K562 (cell line): ENCODE results near the gene CHCHD5. TPM values are rescaled to one million over a fixed set of nuclear protein-coding genes. Genes with fewer than 3 reads are reported as not detected.
A peak's percentile ranks its signal among the peaks of the same experiment; 100 is the strongest.

Experiments used
- ATAC-seq: fragments of 200-7000 bp; cut with Tn5 transposase; 3 replicates; pipeline ENCODE4 v1.9.1; 2020; ENCODE audit warnings: moderate library complexity
- BruUV-seq: library from RNA; stranded (reverse); fragments of 400-500 nt; replicated peaks from 2 replicates; lab custom pipeline; 2021; lab: Mats Ljungman, UMichigan
- CTCF ChIA-PET: fragments of 300-600 bp; formaldehyde crosslinking; extraction: SDS; loops from one replicate; lab custom pipeline; 2021; ENCODE audit warnings: low intra/inter-chr PET ratio; lab: Yijun Ruan, JAX
- POLR2A ChIA-PET: fragments of 300-600, 350-650 bp; sonication (Branson Sonifier 250); formaldehyde crosslinking; extraction: SDS; loops from one replicate; lab custom pipeline; 2021; ENCODE audit warnings: antibody characterized with exemption, inconsistent platforms; lab: Yijun Ruan, JAX
- DNase-seq, 4 experiments: peaks; one replicate each; pipeline versions ENCODE4 v3.0.0 to v3.0.0-alpha.2; 2011 to 2018; ENCODE audit warnings: low spot score in 3 of 4, mixed read lengths in 3 of 4; ENCODE audit errors: extremely low read depth in 1 of 4
- FAIRE-seq: peaks from 2 replicates; lab custom pipeline; 2011; peaks lifted over from hg19 to GRCh38; lab: Jason Lieb, UNC
- H2AFZ ChIP-seq: 2 replicates; pipeline ENCODE4 v1.6.0; 2011; ENCODE audit warnings: low read depth, low read length, control low read depth, inconsistent platforms
- H3K27ac ChIP-seq: fragments of 200-600 bp; 3 replicates; pipeline ENCODE4 v1.8.0; 2011; ENCODE audit warnings: low read depth, mild to moderate bottlenecking, control low read depth, inconsistent platforms, low read length, moderate library complexity, mixed read lengths; ENCODE audit errors: extremely low read depth
- H3K27me3 ChIP-seq, 2 experiments: fragments of 300-600 bp in 1 of 2; 2 replicates in 1 of 2; 3 replicates in 1 of 2; pipeline versions ENCODE4 v1.6.0 to v1.8.0; 2011; ENCODE audit warnings: inconsistent platforms in 2 of 2, low read length in 2 of 2, mild to moderate bottlenecking in 1 of 2, mixed read lengths in 1 of 2, moderate library complexity in 1 of 2; ENCODE audit not compliant: control insufficient read depth in 2 of 2, insufficient read depth in 2 of 2
- H3K36me3 ChIP-seq: fragments of 300-600 bp; 3 replicates; pipeline ENCODE4 v1.8.0; 2011; ENCODE audit warnings: mild to moderate bottlenecking, low read length, inconsistent platforms; ENCODE audit not compliant: control insufficient read depth, insufficient read depth
- H3K4me1 ChIP-seq, 2 experiments: fragments of 200-600 bp in 1 of 2; replicated peaks in 1 of 2; 2 replicates in 1 of 2; 3 replicates in 1 of 2; pipeline versions ENCODE4 v1.5.1 to v1.8.0; 2011; ENCODE audit warnings: inconsistent platforms in 2 of 2, low read length in 2 of 2, mild to moderate bottlenecking in 1 of 2, mixed read lengths in 1 of 2, moderate library complexity in 1 of 2; ENCODE audit not compliant: control insufficient read depth in 2 of 2, insufficient read depth in 2 of 2
- H3K4me2 ChIP-seq: 2 replicates; pipeline ENCODE4 v1.6.1; 2011; ENCODE audit warnings: low read length, control low read depth, inconsistent platforms, mixed read lengths; ENCODE audit not compliant: insufficient read depth
- H3K4me3 ChIP-seq: fragments of 200-600 bp; sonication (generic), shearing (Covaris generic); 2 replicates; pipeline ENCODE4 v1.5.1; 2016; ENCODE audit warnings: control low read depth, inconsistent platforms
- H3K79me2 ChIP-seq: fragments of 200-600 bp; 3 replicates; pipeline ENCODE4 v1.8.0; 2011; ENCODE audit warnings: low read length, inconsistent platforms; ENCODE audit not compliant: control insufficient read depth, insufficient read depth
- H3K9ac ChIP-seq, 2 experiments: 2 replicates each; pipeline versions ENCODE4 v1.6.0 to v1.6.1; 2011; ENCODE audit warnings: low read depth in 2 of 2, low read length in 2 of 2, control low read depth in 1 of 2, inconsistent platforms in 1 of 2, mild to moderate bottlenecking in 1 of 2, mixed read lengths in 1 of 2; ENCODE audit not compliant: insufficient read depth in 1 of 2
- H3K9me1 ChIP-seq: one replicate; pipeline ENCODE4 v1.6.0; 2011; ENCODE audit warnings: inconsistent platforms, mild to moderate bottlenecking, low read length, moderate library complexity; ENCODE audit not compliant: control insufficient read depth, insufficient read depth
- H3K9me3 ChIP-seq: replicated peaks from 2 replicates; pipeline ENCODE4 v1.5.1; 2011; ENCODE audit warnings: low read depth, low read length, inconsistent platforms; ENCODE audit not compliant: control insufficient read depth, insufficient read depth
- H4K20me1 ChIP-seq: replicated peaks from 2 replicates; pipeline ENCODE4 v1.6.1; 2011; ENCODE audit warnings: low read length, inconsistent platforms, mixed read lengths; ENCODE audit not compliant: control insufficient read depth, insufficient read depth
- BRD4 ChIP-seq: fragments of 200-600 bp; sonication (generic); IDR thresholded peaks from 2 replicates; pipeline ENCODE4 v1.6.1; 2017; ENCODE audit warnings: inconsistent platforms
- C11orf30 ChIP-seq: fragments of 450-650 bp; IDR thresholded peaks from 2 replicates; pipeline ENCODE4 v1.6.1; 2016; ENCODE audit warnings: low read depth, mild to moderate bottlenecking
- CEBPZ ChIP-seq: fragments of 150-350 bp; IDR thresholded peaks from 2 replicates; pipeline ENCODE4 v1.6.1; 2014; ENCODE audit warnings: low read depth, mild to moderate bottlenecking, low read length, borderline replicate concordance
- DIDO1 ChIP-seq: fragments of 450-650 bp; IDR thresholded peaks from 2 replicates; pipeline ENCODE4 v1.6.1; 2016; ENCODE audit warnings: low read depth, missing biosample characterization, missing genetic modification characterization
- IRF2 ChIP-seq: sonication (generic); formaldehyde crosslinking; IDR thresholded peaks from 2 replicates; pipeline ENCODE4 v1.8.1; 2022; ENCODE audit warnings: mild to moderate bottlenecking, missing genetic modification reagents
- KDM4B ChIP-seq, 2 experiments: fragments of 450-650 bp in 1 of 2; sonication (generic) in 1 of 2; IDR thresholded peaks; 2 replicates each; pipeline ENCODE4 v1.6.1; 2016 to 2017; ENCODE audit warnings: borderline replicate concordance in 2 of 2, antibody characterized with exemption in 1 of 2, low read depth in 1 of 2, mild to moderate bottlenecking in 1 of 2
- MTA2 ChIP-seq: fragments of 450-650 bp; IDR thresholded peaks from 2 replicates; pipeline ENCODE4 v1.6.1; 2016; ENCODE audit warnings: low read depth
- PTRF ChIP-seq: fragments of 450-650 bp; IDR thresholded peaks from 2 replicates; pipeline ENCODE4 v1.6.1; 2016; ENCODE audit warnings: mild to moderate bottlenecking, missing genetic modification characterization, missing compliant biosample characterization
- RBFOX2 ChIP-seq: fragments of 200-400 bp; formaldehyde crosslinking; IDR thresholded peaks from 2 replicates; pipeline ENCODE4 v1.6.1; 2017; ENCODE audit warnings: low read depth, mild to moderate bottlenecking, low read length, moderate library complexity
- RCOR1 ChIP-seq, 2 experiments: IDR thresholded peaks; 2 replicates each; pipeline ENCODE4 v1.6.1; 2012; ENCODE audit warnings: low read depth in 2 of 2, low read length in 2 of 2, borderline replicate concordance in 1 of 2, improper control_type of control experiment in 1 of 2
- TCF15 ChIP-seq: fragments of 250-450 bp; sonication (Bioruptor Pico); IDR thresholded peaks from 2 replicates; pipeline ENCODE4 v1.8.0; 2022; ENCODE audit warnings: moderate library complexity, mild to moderate bottlenecking, inconsistent platforms
- ZNF76 ChIP-seq: fragments of 250-450 bp; sonication (Bioruptor Pico); IDR thresholded peaks from 2 replicates; pipeline ENCODE4 v1.4.0; 2020; ENCODE audit warnings: mild to moderate bottlenecking, moderate library complexity, borderline replicate concordance
- WGBS: fragments of 100-300 bp; shearing (Covaris generic); methylation state at CpG from one replicate; pipeline ENCODE4 v1.1.6; 2016; ENCODE audit warnings: low coverage, mixed read lengths; ENCODE audit not compliant: insufficient coverage; ENCODE audit errors: missing lambda C conversion rate; 5-methylcytosine and 5-hydroxymethylcytosine counted together
- in situ Hi-C: fragments of 300-500 bp; cut with MboI; formaldehyde crosslinking; loops from 4 replicates; pipeline ENCODE4 v1.15.0; 2018; ENCODE audit warnings: inconsistent platforms, mixed read lengths
- intact Hi-C: fragments of 100-400 bp; cut with micrococcal nuclease; formaldehyde crosslinking; loops from 2 replicates; pipeline ENCODE4 v1.14.2; 2022
- polyA plus RNA-seq, 8 experiments: library from polyadenylated mRNA; depleted of rRNA in 4 of 8; stranded (reverse) in 5 of 8; unstranded in 3 of 8; fragments of >200 nt; fragmentation: Nextera tagmentation in 2 of 8; fragmentation: Illumina TruSeq in 1 of 8; extraction: Ambion mirVana in 2 of 8; extraction: Trizol in 1 of 8; gene quantifications; 2 replicates each; pipeline versions ENCODE4 v1.2.1 to v1.2.3, GENCODE V29; 2011 to 2014; ENCODE audit warnings: inconsistent platforms in 1 of 8, missing spikeins in 1 of 8
- total RNA-seq, 7 experiments: library from RNA; depleted of rRNA in 6 of 7; stranded (reverse); fragments of >200 nt in 6 of 7; fragmentation: Illumina TruSeq in 2 of 7; extraction: Trizol in 2 of 7; gene quantifications; 2 replicates each; pipeline versions ENCODE4 v1.2.1 to v1.2.3, GENCODE V29; 2011 to 2021; ENCODE audit warnings: low replicate concordance in 1 of 7
- TF ChIP-seq, protein P1 (sequence below): fragments of 150-350 bp; conservative IDR thresholded peaks from 2 replicates; pipeline ENCODE4 v1.6.1; 2014; ENCODE audit warnings: low read length

CHCHD5 gene
- total and polyA plus RNA-seq, 9 of the 15 experiments (the other 6 are each of a cell fraction or from before 2014, with no cell fraction given) = 7.4 to 79.3 (median 33.4) TPM

- BruUV-seq = no TSS peak
- POLR2A ChIA-PET = interaction anchor here (0.6 to 1.3 kb wide), 3 partner anchors 21 to 102 kb away, joined by 3 to 4 read pairs (median 3); no protein-coding TSS in a partner anchor
- no peak overlapping the region for H3K4me2 ChIP-seq
Measured at GRCh38 chr2:112625474-112626114, 41.2 kb downstream of the CHCHD5 start.

More at GRCh38 chr2:112625474-112626114, 41.2 kb downstream of the CHCHD5 start:
- in situ Hi-C loops = loop anchor here (5.0 kb wide), 1 partner anchor 102 kb away; no protein-coding TSS in a partner anchor
- Histone ChIP-seq H3K36me3 (no peaks in the 10 kb centered on the region), H3K9me1 (no peaks in the 10 kb centered on the region), H3K27ac (no peak overlapping the region), H3K79me2 (no peaks in the 10 kb centered on the region), H3K27me3 (no peaks in the 10 kb centered on the region), H3K4me1 (peaks cover 11 to 42% of the 10 kb centered on the region in 2 experiments), H3K9me3 (no peaks in the 10 kb centered on the region), H2AFZ (peak overlapping the region; percentile 73), H3K9ac (no peak overlapping the region), H4K20me1 (no peaks in the 10 kb centered on the region), H3K4me3 (no peak overlapping the region)
- intact Hi-C loops = loop anchor here (1.0 to 2.0 kb wide), 3 partner anchors 19 to 101 kb away; partner anchors contain the start of gene SLC20A1
- CTCF ChIA-PET = interaction anchor here (0.6 to 4.2 kb wide), 4 partner anchors 66 to 315 kb away, joined by 3 to 48 read pairs (median 4); no protein-coding TSS in a partner anchor
- DNase-seq = no peak
- WGBS = 42% methylated on average over 7 of the region's 7 CpGs
- ATAC-seq = no peak
- TF ChIP-seq MTA2 (no peak), BRD4 (no peak), TCF15 (no peak), IRF2 (CRISPR knock-in tag) (no peak), C11orf30 (no peak), RCOR1 (IDR thresholded peaks at IDR 0.05; ENCODE audit: borderline replicate concordance in 1 of 2, low read depth in 2 of 2, low read length in 2 of 2) (no peak), DIDO1 (tag) (no peak), KDM4B (IDR thresholded peaks at IDR 0.05; ENCODE audit: borderline replicate concordance in 2 of 2, low read depth in 1 of 2) (no peak), ZNF76 (CRISPR knock-in tag) (no peak), PTRF (no peak), RBFOX2 (no peak), CEBPZ (no peak)
- TF ChIP-seq, protein P1, sequence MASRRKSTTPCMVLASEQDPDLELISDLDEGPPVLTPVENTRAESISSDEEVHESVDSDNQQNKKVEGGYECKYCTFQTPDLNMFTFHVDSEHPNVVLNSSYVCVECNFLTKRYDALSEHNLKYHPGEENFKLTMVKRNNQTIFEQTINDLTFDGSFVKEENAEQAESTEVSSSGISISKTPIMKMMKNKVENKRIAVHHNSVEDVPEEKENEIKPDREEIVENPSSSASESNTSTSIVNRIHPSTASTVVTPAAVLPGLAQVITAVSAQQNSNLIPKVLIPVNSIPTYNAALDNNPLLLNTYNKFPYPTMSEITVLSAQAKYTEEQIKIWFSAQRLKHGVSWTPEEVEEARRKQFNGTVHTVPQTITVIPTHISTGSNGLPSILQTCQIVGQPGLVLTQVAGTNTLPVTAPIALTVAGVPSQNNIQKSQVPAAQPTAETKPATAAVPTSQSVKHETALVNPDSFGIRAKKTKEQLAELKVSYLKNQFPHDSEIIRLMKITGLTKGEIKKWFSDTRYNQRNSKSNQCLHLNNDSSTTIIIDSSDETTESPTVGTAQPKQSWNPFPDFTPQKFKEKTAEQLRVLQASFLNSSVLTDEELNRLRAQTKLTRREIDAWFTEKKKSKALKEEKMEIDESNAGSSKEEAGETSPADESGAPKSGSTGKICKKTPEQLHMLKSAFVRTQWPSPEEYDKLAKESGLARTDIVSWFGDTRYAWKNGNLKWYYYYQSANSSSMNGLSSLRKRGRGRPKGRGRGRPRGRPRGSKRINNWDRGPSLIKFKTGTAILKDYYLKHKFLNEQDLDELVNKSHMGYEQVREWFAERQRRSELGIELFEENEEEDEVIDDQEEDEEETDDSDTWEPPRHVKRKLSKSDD = no peak
- no peak for FAIRE-seq
